HG03469 (cell line): ENCODE measurements around the gene GJE1.
A peak's percentile ranks its signal among the peaks of the same experiment; 100 is the strongest.
"Not testable (repeated sequence)": the region's sequence is repeated elsewhere in the genome, so short reads cannot be mapped to it uniquely, and the experiment has no call there.

Experiments
- ATAC-seq: cut with Tn5 transposase; IDR thresholded peaks from one replicate; pipeline ENCODE4 v1.9.1; 2021; ENCODE audit warnings: mild to moderate bottlenecking, moderate library complexity, moderate number of reproducible peaks; ENCODE audit not compliant: unreplicated experiment

The GJE1 gene

DNA sequence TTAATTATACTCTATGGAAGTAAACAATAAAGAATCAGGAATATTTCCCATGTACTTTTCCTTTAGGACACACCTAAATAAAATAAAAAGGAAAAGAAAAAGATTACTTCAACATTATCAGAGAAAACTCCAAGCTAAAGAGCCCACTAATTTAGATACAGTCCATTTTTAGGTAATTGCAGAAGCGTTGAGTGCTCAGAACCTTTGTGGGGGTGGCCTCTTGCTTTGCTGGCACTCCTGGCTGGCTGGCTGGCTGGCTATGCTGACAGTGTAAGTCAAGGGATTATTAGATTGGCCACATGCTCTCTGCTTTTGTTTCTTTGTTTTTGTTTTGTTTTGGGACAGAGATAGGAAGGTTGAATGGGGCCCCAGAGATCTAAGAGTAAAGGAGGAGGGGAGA, at the start of gene GJE1:
TSS of gene GJE1 (plus strand) at position 301 of the 400 bp plus-strand sequence. CDS start 234 bp downstream, outside the sequence.
- no peak for ATAC-seq

- no peak for ATAC-seq
These were observed 44.5 kb upstream of the GJE1 start for GRCh38 chr6:142087950-142088857.

- ATAC-seq: no peak
These were observed 43.9 kb upstream of the GJE1 start for GRCh38 chr6:142088858-142089216.

GRCh38 chr6:142104820-142105219, 27.9 kb upstream of the GJE1 start:
- ATAC-seq: not testable (repeated sequence)

GRCh38 chr6:142110820-142111219, 21.9 kb upstream of the GJE1 start:
- ATAC-seq: not testable (repeated sequence)

- ATAC-seq: peak; percentile 54
These were observed 20.2 kb upstream of the GJE1 start for GRCh38 chr6:142112451-142113061.

DNA sequence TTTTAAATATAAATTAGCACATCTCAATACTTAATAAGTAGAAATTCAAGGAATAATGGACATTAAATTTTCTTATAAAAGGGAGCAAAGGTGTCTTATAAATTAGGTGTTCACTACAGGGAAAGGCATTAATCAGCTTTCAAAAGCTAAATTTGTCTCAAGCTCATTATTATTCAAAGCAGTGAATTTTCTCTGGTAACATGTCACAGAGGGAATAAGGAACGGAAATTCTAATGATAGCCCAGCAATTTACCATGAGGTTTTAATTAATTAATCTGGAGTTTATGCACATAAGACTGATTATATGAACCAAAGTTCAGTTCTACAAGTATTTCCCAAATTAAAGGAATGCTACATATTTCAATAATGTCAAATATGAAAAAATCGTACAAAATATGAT, 15.4 kb upstream of the GJE1 start:
- ATAC-seq: no peak

DNA sequence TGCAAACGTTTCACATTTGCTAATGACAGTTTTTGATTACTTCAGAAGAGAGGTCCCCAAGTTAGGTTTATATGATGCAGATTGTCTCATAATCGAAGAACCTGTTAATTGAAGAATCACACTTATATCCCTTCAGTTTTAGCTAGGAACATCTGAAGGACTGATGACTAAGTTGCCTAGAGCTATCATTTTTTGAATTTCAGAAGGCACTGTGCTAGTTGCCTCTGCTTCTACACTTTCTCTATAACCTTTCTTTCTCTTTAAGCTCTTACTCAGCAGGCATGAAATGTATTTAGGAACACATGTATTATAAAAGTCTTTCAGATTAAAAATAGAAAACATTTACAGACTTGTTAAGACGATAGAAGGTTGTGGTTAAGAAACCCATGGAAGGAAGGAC, 14.4 kb upstream of the GJE1 start:
- ATAC-seq: no peak

GRCh38 chr6:142118925-142119324, 13.8 kb upstream of the GJE1 start:
- no peak for ATAC-seq

- ATAC-seq: no peak
These were observed 11.4 kb upstream of the GJE1 start for GRCh38 chr6:142121342-142121741.

- ATAC-seq: no peak
These were observed 1.9 kb upstream of the GJE1 start for GRCh38 chr6:142130814-142131213.

GRCh38 chr6:142138876-142139275, 6.2 kb downstream of the GJE1 start:
- no peak for ATAC-seq

DNA sequence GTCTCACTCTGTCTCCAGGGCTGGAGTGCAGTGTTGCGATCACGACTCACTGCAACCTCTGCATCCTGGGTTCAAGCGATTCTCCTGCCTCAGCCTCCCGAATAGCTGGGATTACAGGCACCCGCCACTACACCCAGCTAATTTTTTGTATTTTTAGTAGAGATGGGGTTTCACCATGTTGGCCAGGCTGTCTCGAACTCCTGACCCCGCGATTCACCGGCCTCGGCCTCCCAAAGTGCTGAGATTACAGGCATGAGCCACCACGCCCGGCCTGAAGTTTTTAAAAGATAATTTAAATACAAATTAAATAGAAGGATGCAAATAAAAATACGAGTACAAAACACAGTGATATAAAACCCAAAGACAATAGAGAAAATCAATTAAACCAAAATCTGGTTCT, 8.8 kb downstream of the GJE1 start:
- not testable (repeated sequence) for ATAC-seq

- ATAC-seq: peak; percentile 96
These were observed 14.3 kb downstream of the GJE1 start, which contains the start of the genes NMBR and VTA1 for GRCh38 chr6:142146828-142147662. Gene NMBR (minus strand): TSS chr6:142147122. CDS start chr6:142088658, 58,464 bp downstream. Gene VTA1 (plus strand): TSS chr6:142147263. CDS start chr6:142147288, 25 bp downstream.

GRCh38 chr6:142152746-142153145, 20.0 kb downstream of the GJE1 start:
- ATAC-seq: no peak

DNA sequence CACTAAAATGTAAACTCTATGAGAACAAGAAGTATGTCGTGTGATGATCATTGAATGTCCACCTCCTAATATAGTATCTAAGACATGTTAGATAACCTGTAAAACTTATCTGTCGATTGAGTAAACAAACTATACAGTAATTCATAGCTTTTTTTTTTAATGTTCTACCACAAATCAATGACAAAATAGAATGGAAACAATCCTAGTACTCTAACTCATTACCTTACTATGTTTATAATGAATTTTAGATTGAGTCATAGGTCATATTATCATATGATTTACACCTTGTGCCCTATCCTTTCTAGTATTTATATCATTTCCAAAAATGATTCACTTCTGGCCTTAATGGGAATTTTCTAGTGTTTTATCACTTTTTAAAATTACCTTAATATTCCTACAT, 20.5 kb downstream of the GJE1 start:
- no peak for ATAC-seq

DNA sequence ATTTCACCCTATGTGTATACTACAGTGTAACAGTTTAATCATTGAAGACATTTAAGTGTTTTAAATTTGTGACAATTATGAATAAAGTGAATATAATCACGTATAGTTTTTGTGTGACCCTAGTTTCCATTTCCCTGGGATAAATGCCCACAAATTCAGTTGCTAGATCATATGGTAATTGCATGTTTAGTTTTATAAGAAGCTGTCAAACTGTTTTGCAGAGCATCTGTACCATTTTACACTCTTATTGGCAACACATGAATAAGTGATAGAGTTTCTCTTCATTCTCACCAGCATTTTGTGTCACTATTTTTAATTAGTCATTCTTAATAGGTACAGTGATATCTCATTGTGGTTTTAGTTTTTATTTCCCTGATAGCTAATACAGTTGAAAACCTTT, 21.6 kb downstream of the GJE1 start:
- no peak for ATAC-seq

GRCh38 chr6:142155091-142155490, 22.4 kb downstream of the GJE1 start:
- no peak for ATAC-seq

GRCh38 chr6:142155895-142156757, 23.4 kb downstream of the GJE1 start:
- peak; percentile 61 for ATAC-seq

GRCh38 chr6:142156758-142157068, 24.0 kb downstream of the GJE1 start:
- ATAC-seq: not testable (repeated sequence)
